Islet of Langerhans (tissue), 1 donor: ENCODE measurements around the gene MMP3.

ENCODE experiments used
- FAIRE-seq: peaks from one replicate; lab custom pipeline; 2011; peaks lifted over from hg19 to GRCh38; lab: Jason Lieb, UNC

MMP3 gene

DNA sequence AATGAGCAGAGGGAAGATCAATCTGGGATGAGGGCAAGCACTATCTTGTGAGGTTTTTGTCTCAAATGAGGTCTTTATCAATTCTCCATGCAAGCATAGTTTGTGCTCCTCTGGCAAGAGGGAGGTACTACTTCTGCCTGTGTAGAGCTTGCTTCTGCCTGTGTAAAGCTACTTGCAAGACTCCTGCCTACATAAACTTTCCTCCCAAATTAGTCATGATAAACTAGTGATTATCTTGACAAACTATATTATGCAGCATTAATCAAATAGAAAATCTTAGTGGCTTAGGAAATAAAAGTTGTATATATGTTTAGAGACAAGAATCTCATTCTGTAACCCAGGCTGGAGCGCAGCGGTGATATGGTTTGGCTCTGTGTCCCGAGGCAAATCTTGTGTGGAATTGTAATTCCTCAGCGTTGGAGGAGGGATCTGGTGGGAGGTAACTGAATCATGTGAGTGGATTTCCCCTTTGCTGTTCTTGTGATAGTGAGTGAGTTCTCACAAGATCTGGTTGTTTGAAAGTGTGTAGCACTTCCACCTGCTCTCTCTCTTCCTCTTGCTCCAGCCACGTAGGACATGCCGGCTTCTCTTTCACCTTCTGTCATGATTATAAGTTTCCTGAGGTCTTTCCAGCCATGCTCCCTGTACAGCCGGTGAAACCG lies 54.9 kb downstream of the MMP3 start:
- FAIRE-seq: no peak
